ENCODE data around the gene SAC3D1.
"Not testable (repeated sequence)": the region's sequence is repeated elsewhere in the genome, so short reads cannot be mapped to it uniquely, and the experiment has no call there.

Gene SAC3D1

GRCh38 chr11:65040847-65041622 lies at the start of gene SAC3D1:
TSS of gene SAC3D1 (plus strand) at chr11:65041210. CDS start at chr11:65041293, 83 bp downstream.
- H3K9me3 ChIP-seq (ENCODE audit: low read length), result no peaks in the 10 kb centered on the region
- H3K9ac ChIP-seq (ENCODE audit: low read length), result no peak within 1 kb of the TSS
- peaks cover 35% of the 10 kb centered on the region for H3K36me3 ChIP-seq (ENCODE audit: insufficient read depth, low read length)

GRCh38 chr11:64994318-64994717 lies 46.7 kb upstream of the SAC3D1 start:
- H3K36me3 ChIP-seq (ENCODE audit: insufficient read depth, low read length), result no peaks in the 10 kb centered on the region
- no peaks in the 10 kb centered on the region for H3K27me3 ChIP-seq (ENCODE audit: control insufficient read depth in 1 of 2, insufficient read depth in 2 of 2, low read length in 2 of 2)
- peaks cover 23% of the 10 kb centered on the region for H3K4me1 ChIP-seq (ENCODE audit: insufficient read depth, low read length)
- H3K4me3 ChIP-seq (ENCODE audit: low read depth in 1 of 2, low read length in 2 of 2), result no peak overlapping the region
- no peak overlapping the region for H3K9ac ChIP-seq (ENCODE audit: low read length)
- H3K9me3 ChIP-seq (ENCODE audit: low read length), result no peaks in the 10 kb centered on the region
- H3K27ac ChIP-seq (ENCODE audit: low read depth, low read length), result no peak overlapping the region

More at GRCh38 chr11:65040847-65041622, at the start of gene SAC3D1:
- Histone ChIP-seq H3K27me3 (ENCODE audit: control insufficient read depth in 1 of 2, insufficient read depth in 2 of 2, low read length in 2 of 2) (no peaks in the 10 kb centered on the region), H3K27ac (ENCODE audit: low read depth, low read length) (peak within 1 kb of the TSS; percentile 91), H3K4me3 (ENCODE audit: low read depth in 1 of 2, low read length in 2 of 2) (peak within 1 kb of the TSS; percentile 70 to 71), H3K4me1 (ENCODE audit: insufficient read depth, low read length) (peaks cover 10% of the 10 kb centered on the region)

- no peaks in the 10 kb centered on the region for H3K27me3 ChIP-seq (ENCODE audit: control insufficient read depth in 1 of 2, insufficient read depth in 2 of 2, low read length in 2 of 2)
- peak overlapping the region; percentile 51 to 88 for H3K4me3 ChIP-seq (ENCODE audit: low read depth in 1 of 2, low read length in 2 of 2)
- no peaks in the 10 kb centered on the region for H3K9me3 ChIP-seq (ENCODE audit: low read length)
- H3K4me1 ChIP-seq (ENCODE audit: insufficient read depth, low read length), result peaks cover 21% of the 10 kb centered on the region
- peak overlapping the region; percentile 64 for H3K27ac ChIP-seq (ENCODE audit: low read depth, low read length)
- peak overlapping the region; percentile 91 for H3K9ac ChIP-seq (ENCODE audit: low read length)
- no peaks in the 10 kb centered on the region for H3K36me3 ChIP-seq (ENCODE audit: insufficient read depth, low read length)
Measured at GRCh38 chr11:64996327-64996709, 44.7 kb upstream of the SAC3D1 start.

GRCh38 chr11:64996710-64997380 lies 44.2 kb upstream of the SAC3D1 start, which contains the start of gene BATF2:
TSS of gene BATF2 (minus strand) at chr11:64996971. CDS start at chr11:64996914, 57 bp downstream.
- Histone ChIP-seq H3K4me1 (ENCODE audit: insufficient read depth, low read length) (peaks cover 21% of the 10 kb centered on the region), H3K27me3 (ENCODE audit: control insufficient read depth in 1 of 2, insufficient read depth in 2 of 2, low read length in 2 of 2) (no peaks in the 10 kb centered on the region), H3K36me3 (ENCODE audit: insufficient read depth, low read length) (no peaks in the 10 kb centered on the region), H3K27ac (ENCODE audit: low read depth, low read length) (peak within 1 kb of the TSS; percentile 64), H3K9ac (ENCODE audit: low read length) (peak within 1 kb of the TSS; percentile 91), H3K4me3 (ENCODE audit: low read depth in 1 of 2, low read length in 2 of 2) (peak within 1 kb of the TSS; percentile 51 to 88), H3K9me3 (ENCODE audit: low read length) (no peaks in the 10 kb centered on the region)

- Histone ChIP-seq H3K27ac (ENCODE audit: low read depth, low read length) (no peak overlapping the region), H3K36me3 (ENCODE audit: insufficient read depth, low read length) (no peaks in the 10 kb centered on the region), H3K4me3 (ENCODE audit: low read depth in 1 of 2, low read length in 2 of 2) (no peak overlapping the region)
Measured at GRCh38 chr11:64998141-64998540, 42.9 kb upstream of the SAC3D1 start.

GRCh38 chr11:64998690-64999431 lies 42.1 kb upstream of the SAC3D1 start:
- Histone ChIP-seq H3K4me3 (ENCODE audit: low read depth in 1 of 2, low read length in 2 of 2) (no peak overlapping the region), H3K27ac (ENCODE audit: low read depth, low read length) (no peak overlapping the region), H3K27me3 (ENCODE audit: control insufficient read depth in 1 of 2, insufficient read depth in 2 of 2, low read length in 2 of 2) (no peaks in the 10 kb centered on the region), H3K36me3 (ENCODE audit: insufficient read depth, low read length) (no peaks in the 10 kb centered on the region), H3K9ac (ENCODE audit: low read length) (no peak overlapping the region), H3K9me3 (ENCODE audit: low read length) (no peaks in the 10 kb centered on the region), H3K4me1 (ENCODE audit: insufficient read depth, low read length) (peaks cover 21% of the 10 kb centered on the region)

More at GRCh38 chr11:64998141-64998540, 42.9 kb upstream of the SAC3D1 start:
- Histone ChIP-seq H3K9ac (ENCODE audit: low read length) (no peak overlapping the region), H3K27me3 (ENCODE audit: control insufficient read depth in 1 of 2, insufficient read depth in 2 of 2, low read length in 2 of 2) (no peaks in the 10 kb centered on the region), H3K4me1 (ENCODE audit: insufficient read depth, low read length) (peaks cover 21% of the 10 kb centered on the region), H3K9me3 (ENCODE audit: low read length) (no peaks in the 10 kb centered on the region)

GRCh38 chr11:64999478-64999877 lies 41.5 kb upstream of the SAC3D1 start:
- Histone ChIP-seq H3K27ac (ENCODE audit: low read depth, low read length) (no peak overlapping the region), H3K4me1 (ENCODE audit: insufficient read depth, low read length) (peaks cover 21% of the 10 kb centered on the region), H3K36me3 (ENCODE audit: insufficient read depth, low read length) (no peaks in the 10 kb centered on the region), H3K9ac (ENCODE audit: low read length) (no peak overlapping the region), H3K4me3 (ENCODE audit: low read depth in 1 of 2, low read length in 2 of 2) (no peak overlapping the region), H3K9me3 (ENCODE audit: low read length) (no peaks in the 10 kb centered on the region), H3K27me3 (ENCODE audit: control insufficient read depth in 1 of 2, insufficient read depth in 2 of 2, low read length in 2 of 2) (no peaks in the 10 kb centered on the region)

- no peak overlapping the region for H3K9ac ChIP-seq (ENCODE audit: low read length)
- no peaks in the 10 kb centered on the region for H3K9me3 ChIP-seq (ENCODE audit: low read length)
- no peak overlapping the region for H3K4me3 ChIP-seq (ENCODE audit: low read depth in 1 of 2, low read length in 2 of 2)
- H3K4me1 ChIP-seq (ENCODE audit: insufficient read depth, low read length), result no peaks in the 10 kb centered on the region
- no peak overlapping the region for H3K27ac ChIP-seq (ENCODE audit: low read depth, low read length)
- no peaks in the 10 kb centered on the region for H3K36me3 ChIP-seq (ENCODE audit: insufficient read depth, low read length)
- H3K27me3 ChIP-seq (ENCODE audit: control insufficient read depth in 1 of 2, insufficient read depth in 2 of 2, low read length in 2 of 2), result no peaks in the 10 kb centered on the region
Measured at GRCh38 chr11:65002706-65003105, 38.3 kb upstream of the SAC3D1 start.

GRCh38 chr11:65003282-65003681 lies 37.7 kb upstream of the SAC3D1 start:
- Histone ChIP-seq H3K9me3 (ENCODE audit: low read length) (no peaks in the 10 kb centered on the region), H3K36me3 (ENCODE audit: insufficient read depth, low read length) (no peaks in the 10 kb centered on the region), H3K4me1 (ENCODE audit: insufficient read depth, low read length) (no peaks in the 10 kb centered on the region), H3K9ac (ENCODE audit: low read length) (no peak overlapping the region), H3K4me3 (ENCODE audit: low read depth in 1 of 2, low read length in 2 of 2) (no peak overlapping the region), H3K27ac (ENCODE audit: low read depth, low read length) (no peak overlapping the region), H3K27me3 (ENCODE audit: control insufficient read depth in 1 of 2, insufficient read depth in 2 of 2, low read length in 2 of 2) (no peaks in the 10 kb centered on the region)

GRCh38 chr11:65003968-65004367 lies 37.0 kb upstream of the SAC3D1 start:
- H3K27ac ChIP-seq (ENCODE audit: low read depth, low read length); H3K4me1 ChIP-seq (ENCODE audit: insufficient read depth, low read length); H3K4me3 ChIP-seq (ENCODE audit: low read depth in 1 of 2, low read length in 2 of 2); H3K9ac ChIP-seq (ENCODE audit: low read length); H3K36me3 ChIP-seq (ENCODE audit: insufficient read depth, low read length); H3K27me3 ChIP-seq (ENCODE audit: control insufficient read depth in 1 of 2, insufficient read depth in 2 of 2, low read length in 2 of 2); H3K9me3 ChIP-seq (ENCODE audit: low read length): not testable (repeated sequence)

- Histone ChIP-seq H3K4me1 (ENCODE audit: insufficient read depth, low read length) (peaks cover 3% of the 10 kb centered on the region), H3K27me3 (ENCODE audit: control insufficient read depth in 1 of 2, insufficient read depth in 2 of 2, low read length in 2 of 2) (no peaks in the 10 kb centered on the region), H3K9me3 (ENCODE audit: low read length) (no peaks in the 10 kb centered on the region), H3K9ac (ENCODE audit: low read length) (no peak overlapping the region), H3K36me3 (ENCODE audit: insufficient read depth, low read length) (no peaks in the 10 kb centered on the region), H3K4me3 (ENCODE audit: low read depth in 1 of 2, low read length in 2 of 2) (no peak overlapping the region), H3K27ac (ENCODE audit: low read depth, low read length) (no peak overlapping the region)
Measured at GRCh38 chr11:65008016-65008415, 33.0 kb upstream of the SAC3D1 start.
